GM12872 (cell line): ENCODE data around the gene CLRN1.

Experiments used
- TF ChIP-seq, protein P1 (sequence below): IDR thresholded peaks from 3 replicates; pipeline ENCODE4 v1.5.1; 2011; ENCODE audit warnings: low read depth, mild to moderate bottlenecking, low read length, moderate library complexity; ENCODE audit not compliant: insufficient read depth

The CLRN1 gene

GRCh38 chr3:150917951-150918350 is 54.6 kb downstream of the CLRN1 start:
- TF ChIP-seq, protein P1, sequence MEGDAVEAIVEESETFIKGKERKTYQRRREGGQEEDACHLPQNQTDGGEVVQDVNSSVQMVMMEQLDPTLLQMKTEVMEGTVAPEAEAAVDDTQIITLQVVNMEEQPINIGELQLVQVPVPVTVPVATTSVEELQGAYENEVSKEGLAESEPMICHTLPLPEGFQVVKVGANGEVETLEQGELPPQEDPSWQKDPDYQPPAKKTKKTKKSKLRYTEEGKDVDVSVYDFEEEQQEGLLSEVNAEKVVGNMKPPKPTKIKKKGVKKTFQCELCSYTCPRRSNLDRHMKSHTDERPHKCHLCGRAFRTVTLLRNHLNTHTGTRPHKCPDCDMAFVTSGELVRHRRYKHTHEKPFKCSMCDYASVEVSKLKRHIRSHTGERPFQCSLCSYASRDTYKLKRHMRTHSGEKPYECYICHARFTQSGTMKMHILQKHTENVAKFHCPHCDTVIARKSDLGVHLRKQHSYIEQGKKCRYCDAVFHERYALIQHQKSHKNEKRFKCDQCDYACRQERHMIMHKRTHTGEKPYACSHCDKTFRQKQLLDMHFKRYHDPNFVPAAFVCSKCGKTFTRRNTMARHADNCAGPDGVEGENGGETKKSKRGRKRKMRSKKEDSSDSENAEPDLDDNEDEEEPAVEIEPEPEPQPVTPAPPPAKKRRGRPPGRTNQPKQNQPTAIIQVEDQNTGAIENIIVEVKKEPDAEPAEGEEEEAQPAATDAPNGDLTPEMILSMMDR: no peak

GRCh38 chr3:150913133-150913922 is 59.2 kb downstream of the CLRN1 start:
- TF ChIP-seq, protein P1: no peak

- TF ChIP-seq, protein P1: no peak
Measured at GRCh38 chr3:150912501-150912900, 60.0 kb downstream of the CLRN1 start.

DNA sequence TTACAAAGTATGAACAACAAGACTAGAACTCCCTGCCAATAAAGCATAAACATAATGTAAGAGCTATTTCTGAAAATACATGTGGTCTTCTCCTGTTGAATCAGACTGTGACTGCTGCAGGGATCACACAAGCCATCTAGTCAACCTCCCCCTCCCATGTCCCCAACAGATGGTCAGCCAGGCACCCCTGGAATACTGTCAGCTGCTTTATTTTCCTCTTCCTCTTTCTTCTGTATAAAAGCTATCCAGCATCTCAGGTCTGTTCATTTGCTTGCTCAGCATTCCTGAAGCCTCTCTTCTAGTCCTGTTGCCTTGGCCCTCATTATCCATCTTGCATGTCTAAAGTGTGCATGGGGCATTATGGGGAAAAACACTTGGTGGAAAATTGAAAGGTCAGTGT is 60.8 kb downstream of the CLRN1 start:
- TF ChIP-seq, protein P1: no peak

- TF ChIP-seq, protein P1: no peak
Measured at GRCh38 chr3:150906461-150906860, 66.1 kb downstream of the CLRN1 start.

DNA sequence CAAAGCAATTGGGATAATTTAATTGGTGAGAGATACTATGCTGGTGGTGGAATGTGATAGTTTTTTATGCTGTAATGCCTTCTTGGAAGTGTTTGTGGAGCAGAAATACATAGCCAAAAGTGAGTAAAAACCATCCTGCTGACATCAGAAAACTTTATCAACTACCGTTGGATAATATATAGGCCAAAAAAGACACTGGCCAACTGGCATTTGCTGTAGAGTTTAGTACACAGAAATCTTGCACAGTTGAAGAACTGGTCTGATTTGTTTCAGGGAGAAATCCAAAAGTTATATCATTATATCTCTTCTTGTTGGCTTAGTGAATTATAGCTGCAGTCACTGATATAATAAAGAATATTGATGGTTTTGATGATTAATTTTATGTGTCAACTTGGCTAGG is 66.8 kb downstream of the CLRN1 start:
- TF ChIP-seq, protein P1: no peak

DNA sequence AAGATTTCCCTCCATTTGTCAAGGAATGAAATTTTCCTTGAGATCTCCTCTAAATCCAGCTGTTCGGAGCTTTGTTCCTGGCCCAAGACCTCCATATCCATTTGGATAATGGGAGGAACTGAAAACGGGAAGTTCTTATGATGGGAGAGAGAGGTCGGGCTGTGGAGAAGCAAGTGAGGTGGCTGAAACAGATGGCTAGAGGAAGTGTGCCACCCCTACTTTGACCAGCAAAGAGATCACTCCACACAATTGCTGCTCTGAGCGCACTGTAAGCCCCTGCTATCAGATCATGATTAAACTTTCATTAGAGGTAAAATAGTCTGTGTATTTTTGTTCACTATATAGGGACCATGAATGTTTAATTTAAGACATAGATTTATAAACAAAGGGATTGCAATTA is 67.2 kb downstream of the CLRN1 start, which contains the start of gene MINDY4B:
Gene MINDY4B, minus strand, starts transcription at position 101 of the 400 bp plus-strand sequence. Its CDS starts 0 bp downstream, at position 101.
- TF ChIP-seq, protein P1: no peak
